B cell (primary cell): ENCODE data around the gene FAM170A.

ENCODE experiments used
- CTCF ChIP-seq: fragments of 200-600 bp; IDR thresholded peaks from one replicate; pipeline ENCODE4 v1.8.0; 2022; ENCODE audit warnings: antibody characterized with exemption, mild to moderate bottlenecking
- EZH2 ChIP-seq: IDR thresholded peaks from 2 replicates; pipeline ENCODE4 v1.6.1; 2012; ENCODE audit warnings: borderline replicate concordance, low read depth, mild to moderate bottlenecking, moderate library complexity, low read length; ENCODE audit not compliant: insufficient read depth, poor library complexity, severe bottlenecking

- no peak for TF ChIP-seq CTCF
- no peak for TF ChIP-seq EZH2
These were observed 26.7 kb downstream of the FAM170A start for GRCh38 chr5:119656023-119656422.
